Glutamatergic neuron (in vitro differentiated cells): ENCODE results near the gene MCM3AP. TPM values are rescaled to one million over a fixed set of nuclear protein-coding genes. Genes with fewer than 3 reads are reported as not detected.

Experiments used
- DNase-seq: peaks from one replicate; pipeline ENCODE4 v3.0.0; 2022
- H3K27ac Mint-ChIP-seq: one replicate; pipeline ENCODE4 v1.8.0; 2020; ENCODE audit warnings: mild to moderate bottlenecking, mixed read lengths, inconsistent platforms; ENCODE audit not compliant: unreplicated experiment
- H3K27me3 Mint-ChIP-seq: one replicate; pipeline ENCODE4 v1.8.0; 2020; ENCODE audit warnings: mild to moderate bottlenecking, moderate library complexity, mixed read lengths, inconsistent platforms; ENCODE audit not compliant: unreplicated experiment
- H3K36me3 Mint-ChIP-seq: one replicate; pipeline ENCODE4 v1.8.0; 2020; ENCODE audit warnings: mild to moderate bottlenecking, mixed read lengths, inconsistent platforms; ENCODE audit not compliant: unreplicated experiment
- H3K4me1 Mint-ChIP-seq: one replicate; pipeline ENCODE4 v1.8.0; 2020; ENCODE audit warnings: mild to moderate bottlenecking, low read depth, mixed read lengths, inconsistent platforms; ENCODE audit not compliant: unreplicated experiment
- H3K4me3 Mint-ChIP-seq: one replicate; pipeline ENCODE4 v1.8.0; 2020; ENCODE audit warnings: mild to moderate bottlenecking, mixed read lengths, inconsistent platforms; ENCODE audit not compliant: unreplicated experiment
- H3K9me3 Mint-ChIP-seq: one replicate; pipeline ENCODE4 v1.8.0; 2020; ENCODE audit warnings: mild to moderate bottlenecking, moderate library complexity, mixed read lengths, inconsistent platforms; ENCODE audit not compliant: unreplicated experiment
- total RNA-seq: library from RNA; stranded (reverse); fragmentation: NEBNext Ultra II Directional; extraction: Animal tissue kit (Norgen Biotek cat#: 25700); gene quantifications from one replicate; pipeline ENCODE4 v1.2.1, GENCODE V29; 2021; ENCODE audit not compliant: unreplicated experiment
- TF ChIP-seq, protein P1 (sequence below): fragments of 200-600 bp; sonication (generic); IDR thresholded peaks from one replicate; pipeline ENCODE4 v1.5.0; 2021; ENCODE audit not compliant: partially characterized antibody, unreplicated experiment

The MCM3AP gene
- total RNA-seq, 1 donor from 2014 or later, result 121 TPM

GRCh38 chr21:46299167-46299566, 13.8 kb upstream of the MCM3AP start:
- Mint-ChIP-seq H3K27ac (no peak overlapping the region), H3K27me3 (peaks cover 5% of the 10 kb centered on the region), H3K36me3 (peaks cover 5% of the 10 kb centered on the region), H3K4me3 (no peak overlapping the region), H3K4me1 (no peaks in the 10 kb centered on the region), H3K9me3 (peaks cover 2% of the 10 kb centered on the region)
- DNase-seq, result no peak
- TF ChIP-seq, protein P1, sequence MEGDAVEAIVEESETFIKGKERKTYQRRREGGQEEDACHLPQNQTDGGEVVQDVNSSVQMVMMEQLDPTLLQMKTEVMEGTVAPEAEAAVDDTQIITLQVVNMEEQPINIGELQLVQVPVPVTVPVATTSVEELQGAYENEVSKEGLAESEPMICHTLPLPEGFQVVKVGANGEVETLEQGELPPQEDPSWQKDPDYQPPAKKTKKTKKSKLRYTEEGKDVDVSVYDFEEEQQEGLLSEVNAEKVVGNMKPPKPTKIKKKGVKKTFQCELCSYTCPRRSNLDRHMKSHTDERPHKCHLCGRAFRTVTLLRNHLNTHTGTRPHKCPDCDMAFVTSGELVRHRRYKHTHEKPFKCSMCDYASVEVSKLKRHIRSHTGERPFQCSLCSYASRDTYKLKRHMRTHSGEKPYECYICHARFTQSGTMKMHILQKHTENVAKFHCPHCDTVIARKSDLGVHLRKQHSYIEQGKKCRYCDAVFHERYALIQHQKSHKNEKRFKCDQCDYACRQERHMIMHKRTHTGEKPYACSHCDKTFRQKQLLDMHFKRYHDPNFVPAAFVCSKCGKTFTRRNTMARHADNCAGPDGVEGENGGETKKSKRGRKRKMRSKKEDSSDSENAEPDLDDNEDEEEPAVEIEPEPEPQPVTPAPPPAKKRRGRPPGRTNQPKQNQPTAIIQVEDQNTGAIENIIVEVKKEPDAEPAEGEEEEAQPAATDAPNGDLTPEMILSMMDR, result no peak

DNA sequence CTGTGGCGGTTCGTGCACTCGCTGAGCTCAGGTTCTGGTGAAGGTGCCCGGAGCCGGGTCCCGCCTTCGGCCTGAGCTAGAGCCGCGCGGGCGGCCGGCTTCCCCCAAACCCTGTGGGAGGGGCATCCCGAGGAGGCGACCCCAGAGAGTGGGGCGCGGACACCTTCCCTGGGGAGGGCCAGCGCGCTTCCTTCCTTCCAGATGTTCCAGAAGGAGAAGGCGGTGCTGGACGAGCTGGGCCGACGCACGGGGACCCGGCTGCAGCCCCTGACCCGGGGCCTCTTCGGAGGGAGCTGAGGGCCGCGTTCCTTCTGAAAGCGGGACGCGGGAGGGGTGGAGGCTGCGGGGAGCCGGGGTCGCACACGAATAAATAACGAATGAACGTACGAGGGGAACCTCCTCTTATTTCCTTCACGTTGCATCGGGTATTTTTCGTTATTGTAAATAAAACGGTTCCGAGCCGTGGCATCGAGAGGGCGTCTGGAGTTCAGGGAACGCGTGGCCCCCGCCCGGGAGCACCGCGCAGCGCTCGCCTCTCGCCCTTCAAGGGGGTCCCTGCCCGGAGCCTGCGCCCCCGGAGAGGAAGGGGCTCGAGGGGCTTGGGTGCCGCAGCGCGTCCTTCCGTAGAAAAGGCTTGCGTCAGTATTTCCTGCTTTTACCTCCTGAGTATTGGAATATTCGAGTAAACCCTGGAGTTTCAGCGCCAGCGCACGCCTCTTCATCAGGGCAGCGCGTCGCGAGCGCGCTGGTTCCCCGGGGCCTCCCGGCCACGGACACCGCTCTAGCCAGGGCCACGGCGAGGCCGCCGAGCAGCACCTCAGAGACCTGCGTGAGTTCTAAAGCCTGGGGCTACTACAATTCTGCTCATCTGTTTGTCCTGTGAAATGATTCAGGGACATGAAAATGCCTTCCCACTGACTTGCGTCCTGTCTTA, 12.2 kb upstream of the MCM3AP start:
- Mint-ChIP-seq H3K9me3 (peaks cover 2% of the 10 kb centered on the region), H3K4me1 (no peaks in the 10 kb centered on the region), H3K27ac (no peak overlapping the region), H3K36me3 (no peaks in the 10 kb centered on the region), H3K27me3 (peaks cover 5% of the 10 kb centered on the region), H3K4me3 (peak overlapping the region; percentile 83)
- no peak for DNase-seq
- TF ChIP-seq, protein P1, result no peak

DNA sequence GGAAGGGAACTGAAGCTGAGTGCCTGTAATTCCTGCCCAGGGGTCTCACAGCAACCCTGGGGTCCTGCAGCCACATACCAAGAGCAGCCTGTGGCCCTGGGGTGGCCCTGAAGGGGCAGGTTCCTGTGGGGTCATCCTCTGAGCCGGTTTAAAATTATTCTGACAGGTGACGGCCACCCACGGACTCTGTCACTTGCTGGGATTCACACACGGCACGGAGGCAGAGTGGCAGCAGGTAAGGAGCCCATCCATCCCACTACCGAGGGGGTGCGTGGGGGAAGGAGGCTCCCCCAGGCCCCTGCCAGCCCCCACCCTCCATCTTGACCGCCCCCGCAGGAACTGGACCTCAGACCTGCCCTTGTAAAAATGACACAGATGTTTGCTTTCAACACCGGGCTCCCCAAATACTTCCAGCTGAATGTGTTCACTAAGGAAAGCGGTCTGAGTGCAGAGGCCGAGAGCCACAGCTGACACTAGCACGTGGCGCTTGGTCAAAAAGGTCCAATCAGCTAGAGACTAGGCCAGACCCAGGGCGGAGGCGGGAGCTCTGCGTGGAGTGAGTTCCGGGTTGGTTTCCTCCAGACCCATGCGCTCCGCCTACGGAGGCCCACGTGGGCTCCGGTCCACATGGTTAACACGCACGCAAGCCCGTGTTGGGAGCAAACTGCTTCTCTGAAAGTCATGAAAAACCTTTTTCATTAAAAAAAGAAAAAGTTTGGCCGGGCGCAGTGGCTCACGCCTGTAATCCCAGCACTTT, 10.8 kb upstream of the MCM3AP start:
- no peak for DNase-seq
- H3K4me1 Mint-ChIP-seq, result no peaks in the 10 kb centered on the region
- no peak overlapping the region for H3K27ac Mint-ChIP-seq
- no peaks in the 10 kb centered on the region for H3K36me3 Mint-ChIP-seq
- H3K9me3 Mint-ChIP-seq, result peaks cover 2% of the 10 kb centered on the region
- TF ChIP-seq, protein P1, result no peak
- peaks cover 5% of the 10 kb centered on the region for H3K27me3 Mint-ChIP-seq
- no peak overlapping the region for H3K4me3 Mint-ChIP-seq

GRCh38 chr21:46295177-46295770, 9.9 kb upstream of the MCM3AP start:
- Mint-ChIP-seq H3K4me3 (no peak overlapping the region), H3K27me3 (peaks cover 5% of the 10 kb centered on the region), H3K36me3 (no peaks in the 10 kb centered on the region), H3K27ac (no peak overlapping the region), H3K4me1 (no peaks in the 10 kb centered on the region), H3K9me3 (peaks cover 2% of the 10 kb centered on the region)
- TF ChIP-seq, protein P1, result no peak
- no peak for DNase-seq
